HUDEP-2 (cell line): ENCODE results near the gene CTIF.
"Not testable (repeated sequence)": the region's sequence is repeated elsewhere in the genome, so short reads cannot be mapped to it uniquely, and the experiment has no call there.

ENCODE experiments used
- DNase-seq, 76 experiments: peaks; one replicate each; lab custom pipeline; 2025; ENCODE audit not compliant: unreplicated experiment in 76 of 76; lab: John Stamatoyannopoulos, UW

CTIF gene

GRCh38 chr18:48538531-48539405, at the start of gene CTIF:
TSS of gene CTIF (plus strand) at chr18:48539031. CDS start at chr18:48619566, 80,535 bp downstream.
- DNase-seq = peak in 74 of 76 experiments; percentile 8 to 94 (median 72)

GRCh38 chr18:48490641-48491293, 48.1 kb upstream of the CTIF start:
- no peak for DNase-seq

- no peak for DNase-seq
Observed at GRCh38 chr18:48492880-48493279, 46.0 kb upstream of the CTIF start.

- no peak for DNase-seq
Observed at GRCh38 chr18:48493434-48494230, 45.2 kb upstream of the CTIF start.

GRCh38 chr18:48497863-48498262, 41.0 kb upstream of the CTIF start:
- DNase-seq = no peak

- DNase-seq = no peak
Observed at GRCh38 chr18:48500517-48500916, 38.3 kb upstream of the CTIF start.

GRCh38 chr18:48502906-48503305, 35.9 kb upstream of the CTIF start:
- no peak for DNase-seq

- DNase-seq = no peak
Observed at GRCh38 chr18:48504819-48505218, 34.0 kb upstream of the CTIF start.

GRCh38 chr18:48506983-48507568, 31.8 kb upstream of the CTIF start:
- not testable (repeated sequence) for DNase-seq

- not testable (repeated sequence) for DNase-seq
Observed at GRCh38 chr18:48512498-48512897, 26.3 kb upstream of the CTIF start.

GRCh38 chr18:48514786-48515185, 24.0 kb upstream of the CTIF start:
- DNase-seq = no peak

GRCh38 chr18:48517048-48517447, 21.8 kb upstream of the CTIF start:
- DNase-seq = no peak

GRCh38 chr18:48519431-48520100, 19.3 kb upstream of the CTIF start:
- no peak for DNase-seq

GRCh38 chr18:48521723-48522122, 17.1 kb upstream of the CTIF start:
- DNase-seq = no peak

GRCh38 chr18:48525671-48526070, 13.2 kb upstream of the CTIF start:
- no peak for DNase-seq

- no peak for DNase-seq
Observed at GRCh38 chr18:48527461-48527860, 11.4 kb upstream of the CTIF start.

GRCh38 chr18:48528861-48529260, 10.0 kb upstream of the CTIF start:
- DNase-seq = no peak

GRCh38 chr18:48529796-48530195, 9.0 kb upstream of the CTIF start:
- DNase-seq = no peak

GRCh38 chr18:48530399-48531081, 8.3 kb upstream of the CTIF start:
- no peak for DNase-seq

GRCh38 chr18:48531082-48531403, 7.8 kb upstream of the CTIF start:
- no peak for DNase-seq
